ENCODE data around the gene MKRN1.
"Not testable (repeated sequence)": the region's sequence is repeated elsewhere in the genome, so short reads cannot be mapped to it uniquely, and the experiment has no call there.

The MKRN1 gene

DNA sequence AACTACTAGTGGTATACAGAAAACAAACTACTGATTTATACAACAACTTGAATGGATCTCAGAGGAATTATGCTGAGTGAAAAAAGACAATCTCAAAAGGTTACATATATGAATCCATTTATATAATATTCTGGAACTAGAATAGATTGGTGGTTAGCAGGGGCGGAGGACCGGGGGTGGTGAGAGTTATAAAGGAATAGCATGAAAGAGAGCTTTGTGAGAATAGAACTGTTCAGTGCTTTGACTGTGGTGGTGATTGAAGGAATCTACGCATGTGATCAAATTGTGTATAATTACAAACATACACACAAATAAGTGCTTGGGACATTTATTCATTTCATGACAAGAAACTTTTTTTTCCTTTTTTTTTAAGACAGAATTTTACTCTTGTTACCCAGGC is 55.8 kb downstream of the MKRN1 start:
- Histone ChIP-seq H2BK120ac (ENCODE audit: insufficient read depth, low read length, poor library complexity) (no peak overlapping the region), H3K9me3 (ENCODE audit: insufficient read depth, low read depth, low read length) (no peaks in the 10 kb centered on the region), H2BK5ac (ENCODE audit: low read depth, low read length, poor library complexity) (no peak overlapping the region), H3K36me3 (ENCODE audit: control insufficient read depth in 1 of 2, insufficient read depth in 2 of 2, low read length in 2 of 2) (no peaks in the 10 kb centered on the region), H3K23ac (ENCODE audit: low read length) (no peak overlapping the region), H3K27me3 (ENCODE audit: insufficient read depth, low read length) (no peaks in the 10 kb centered on the region), H3K4ac (ENCODE audit: low read depth, low read length) (no peak overlapping the region), H3K79me2 (ENCODE audit: control insufficient read depth, insufficient read depth, low read length, poor library complexity) (no peaks in the 10 kb centered on the region), H3K4me1 (ENCODE audit: control insufficient read depth in 1 of 2, insufficient read depth in 2 of 2, low read length in 2 of 2) (no peaks in the 10 kb centered on the region), H2BK12ac (ENCODE audit: low read length) (no peak overlapping the region), H3K27ac (ENCODE audit: low read depth, low read length) (no peak overlapping the region), H3K14ac (ENCODE audit: low read length) (no peak overlapping the region), H2AK5ac (ENCODE audit: low read length) (no peak overlapping the region), H4K8ac (ENCODE audit: low read depth, low read length) (no peak overlapping the region), H3K9ac (ENCODE audit: low read length) (no peak overlapping the region), H3K79me1 (ENCODE audit: low read length) (no peaks in the 10 kb centered on the region), H2AFZ (ENCODE audit: insufficient read depth, low read length, poor library complexity) (no peak overlapping the region), H3K4me3 (ENCODE audit: low read depth, low read length) (no peak overlapping the region), H4K91ac (ENCODE audit: low read depth, low read length) (no peak overlapping the region), H3K18ac (ENCODE audit: low read length) (no peak overlapping the region), H4K12ac (ENCODE audit: low read depth, low read length) (no peak overlapping the region), H3K4me2 (ENCODE audit: low read length) (no peak overlapping the region)
- WGBS (ENCODE audit: extremely low coverage, insufficient coverage, insufficient read length): no CpG with 5 or more reads among the region's 3 CpGs
- DNase-seq: no peak

DNA sequence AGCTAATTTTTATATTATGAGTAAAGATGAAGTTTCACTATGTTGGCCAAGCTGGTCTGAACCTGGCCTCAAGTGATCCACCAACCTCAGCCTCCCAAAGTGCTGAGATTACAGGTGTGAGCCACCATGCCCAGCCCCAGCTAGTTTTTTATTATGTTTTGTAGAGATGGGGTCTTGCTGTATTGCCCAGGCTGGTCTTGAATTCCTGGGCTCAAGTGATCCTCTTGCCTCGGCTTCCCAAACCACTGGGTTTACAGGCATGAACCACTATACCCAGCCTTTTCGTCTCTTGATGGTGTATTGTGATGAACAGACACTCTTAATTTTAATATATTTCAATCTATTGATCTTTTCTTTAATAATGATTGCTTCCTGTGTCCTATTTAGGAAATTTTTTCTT is 57.8 kb downstream of the MKRN1 start:
- H3K79me1 ChIP-seq (ENCODE audit: low read length): no peaks in the 10 kb centered on the region
- H3K14ac ChIP-seq (ENCODE audit: low read length): no peak overlapping the region
- no peak for DNase-seq
- H3K4ac ChIP-seq (ENCODE audit: low read depth, low read length): no peak overlapping the region
- H3K9ac ChIP-seq (ENCODE audit: low read length): no peak overlapping the region
- no peak overlapping the region for H3K4me2 ChIP-seq (ENCODE audit: low read length)
- H3K27me3 ChIP-seq (ENCODE audit: insufficient read depth, low read length): no peaks in the 10 kb centered on the region
- H2BK5ac ChIP-seq (ENCODE audit: low read depth, low read length, poor library complexity): no peak overlapping the region
- no peak overlapping the region for H2AK5ac ChIP-seq (ENCODE audit: low read length)
- H3K36me3 ChIP-seq (ENCODE audit: control insufficient read depth in 1 of 2, insufficient read depth in 2 of 2, low read length in 2 of 2): no peaks in the 10 kb centered on the region
- no peak overlapping the region for H4K91ac ChIP-seq (ENCODE audit: low read depth, low read length)
- no peak overlapping the region for H3K23ac ChIP-seq (ENCODE audit: low read length)
- H2AFZ ChIP-seq (ENCODE audit: insufficient read depth, low read length, poor library complexity): no peak overlapping the region
- H3K79me2 ChIP-seq (ENCODE audit: control insufficient read depth, insufficient read depth, low read length, poor library complexity): no peaks in the 10 kb centered on the region
- no peak overlapping the region for H3K18ac ChIP-seq (ENCODE audit: low read length)
- no CpG with 5 or more reads among the region's 2 CpGs for WGBS (ENCODE audit: extremely low coverage, insufficient coverage, insufficient read length)
- no peak overlapping the region for H2BK120ac ChIP-seq (ENCODE audit: insufficient read depth, low read length, poor library complexity)
- H3K4me1 ChIP-seq (ENCODE audit: control insufficient read depth in 1 of 2, insufficient read depth in 2 of 2, low read length in 2 of 2): no peaks in the 10 kb centered on the region
- no peak overlapping the region for H2BK12ac ChIP-seq (ENCODE audit: low read length)
- H4K8ac ChIP-seq (ENCODE audit: low read depth, low read length): no peak overlapping the region
- H3K4me3 ChIP-seq (ENCODE audit: low read depth, low read length): no peak overlapping the region
- no peak overlapping the region for H4K12ac ChIP-seq (ENCODE audit: low read depth, low read length)
- no peaks in the 10 kb centered on the region for H3K9me3 ChIP-seq (ENCODE audit: insufficient read depth, low read depth, low read length)
- H3K27ac ChIP-seq (ENCODE audit: low read depth, low read length): no peak overlapping the region

DNA sequence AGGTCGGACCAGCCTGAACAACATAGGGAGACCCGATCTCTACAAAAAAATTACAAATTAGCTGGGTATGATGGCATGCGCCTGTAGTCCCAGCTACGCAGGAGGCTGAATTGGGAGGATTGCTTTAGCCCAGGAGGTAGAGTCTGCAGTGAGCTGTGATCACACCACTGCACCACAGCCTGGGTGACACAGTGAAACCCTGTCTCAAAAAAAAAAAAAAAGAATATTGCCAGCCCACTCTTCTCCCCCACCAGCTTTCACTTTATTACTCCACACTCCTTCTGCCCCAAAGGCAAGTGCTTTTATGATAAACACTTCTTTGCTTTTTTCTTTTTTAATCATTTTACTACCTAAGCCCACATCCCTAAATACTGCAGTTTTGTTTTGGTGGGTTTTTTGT is 60.7 kb downstream of the MKRN1 start:
- Histone ChIP-seq H3K14ac (ENCODE audit: low read length) (no peak overlapping the region), H2AK5ac (ENCODE audit: low read length) (no peak overlapping the region), H3K79me2 (ENCODE audit: control insufficient read depth, insufficient read depth, low read length, poor library complexity) (no peaks in the 10 kb centered on the region), H3K4me3 (ENCODE audit: low read depth, low read length) (no peak overlapping the region), H2BK120ac (ENCODE audit: insufficient read depth, low read length, poor library complexity) (no peak overlapping the region), H3K79me1 (ENCODE audit: low read length) (no peaks in the 10 kb centered on the region), H3K4ac (ENCODE audit: low read depth, low read length) (no peak overlapping the region), H3K27ac (ENCODE audit: low read depth, low read length) (no peak overlapping the region), H3K4me2 (ENCODE audit: low read length) (no peak overlapping the region), H3K23ac (ENCODE audit: low read length) (no peak overlapping the region), H4K8ac (ENCODE audit: low read depth, low read length) (no peak overlapping the region), H2BK5ac (ENCODE audit: low read depth, low read length, poor library complexity) (no peak overlapping the region), H2AFZ (ENCODE audit: insufficient read depth, low read length, poor library complexity) (no peak overlapping the region), H4K12ac (ENCODE audit: low read depth, low read length) (no peak overlapping the region), H3K4me1 (ENCODE audit: control insufficient read depth in 1 of 2, insufficient read depth in 2 of 2, low read length in 2 of 2) (no peaks in the 10 kb centered on the region), H3K9ac (ENCODE audit: low read length) (no peak overlapping the region), H2BK12ac (ENCODE audit: low read length) (no peak overlapping the region), H3K18ac (ENCODE audit: low read length) (no peak overlapping the region), H4K91ac (ENCODE audit: low read depth, low read length) (no peak overlapping the region), H3K36me3 (ENCODE audit: control insufficient read depth in 1 of 2, insufficient read depth in 2 of 2, low read length in 2 of 2) (no peaks in the 10 kb centered on the region), H3K9me3 (ENCODE audit: insufficient read depth, low read depth, low read length) (no peaks in the 10 kb centered on the region), H3K27me3 (ENCODE audit: insufficient read depth, low read length) (no peaks in the 10 kb centered on the region)
- no CpG with 5 or more reads among the region's 4 CpGs for WGBS (ENCODE audit: extremely low coverage, insufficient coverage, insufficient read length)
- DNase-seq: no peak

- not testable (repeated sequence) for H3K27me3 ChIP-seq (ENCODE audit: insufficient read depth, low read length); H4K8ac ChIP-seq (ENCODE audit: low read depth, low read length); H3K9ac ChIP-seq (ENCODE audit: low read length); H3K79me1 ChIP-seq (ENCODE audit: low read length); DNase-seq; H2AFZ ChIP-seq (ENCODE audit: insufficient read depth, low read length, poor library complexity); H3K4me2 ChIP-seq (ENCODE audit: low read length); H4K12ac ChIP-seq (ENCODE audit: low read depth, low read length); H3K9me3 ChIP-seq (ENCODE audit: insufficient read depth, low read depth, low read length); H2AK5ac ChIP-seq (ENCODE audit: low read length); H3K14ac ChIP-seq (ENCODE audit: low read length); H3K23ac ChIP-seq (ENCODE audit: low read length); H3K18ac ChIP-seq (ENCODE audit: low read length); H3K4ac ChIP-seq (ENCODE audit: low read depth, low read length); H3K4me1 ChIP-seq (ENCODE audit: control insufficient read depth in 1 of 2, insufficient read depth in 2 of 2, low read length in 2 of 2); H3K4me3 ChIP-seq (ENCODE audit: low read depth, low read length); H3K79me2 ChIP-seq (ENCODE audit: control insufficient read depth, insufficient read depth, low read length, poor library complexity); H2BK5ac ChIP-seq (ENCODE audit: low read depth, low read length, poor library complexity); H3K27ac ChIP-seq (ENCODE audit: low read depth, low read length); H3K36me3 ChIP-seq (ENCODE audit: control insufficient read depth in 1 of 2, insufficient read depth in 2 of 2, low read length in 2 of 2); H2BK120ac ChIP-seq (ENCODE audit: insufficient read depth, low read length, poor library complexity); H4K91ac ChIP-seq (ENCODE audit: low read depth, low read length); H2BK12ac ChIP-seq (ENCODE audit: low read length)
- WGBS (ENCODE audit: extremely low coverage, insufficient coverage, insufficient read length): no CpG with 5 or more reads among the region's 5 CpGs
Observed at GRCh38 chr7:140418156-140418472, 61.2 kb downstream of the MKRN1 start.
